Measurements from ENCODE around the gene GATAD2A.

DNA sequence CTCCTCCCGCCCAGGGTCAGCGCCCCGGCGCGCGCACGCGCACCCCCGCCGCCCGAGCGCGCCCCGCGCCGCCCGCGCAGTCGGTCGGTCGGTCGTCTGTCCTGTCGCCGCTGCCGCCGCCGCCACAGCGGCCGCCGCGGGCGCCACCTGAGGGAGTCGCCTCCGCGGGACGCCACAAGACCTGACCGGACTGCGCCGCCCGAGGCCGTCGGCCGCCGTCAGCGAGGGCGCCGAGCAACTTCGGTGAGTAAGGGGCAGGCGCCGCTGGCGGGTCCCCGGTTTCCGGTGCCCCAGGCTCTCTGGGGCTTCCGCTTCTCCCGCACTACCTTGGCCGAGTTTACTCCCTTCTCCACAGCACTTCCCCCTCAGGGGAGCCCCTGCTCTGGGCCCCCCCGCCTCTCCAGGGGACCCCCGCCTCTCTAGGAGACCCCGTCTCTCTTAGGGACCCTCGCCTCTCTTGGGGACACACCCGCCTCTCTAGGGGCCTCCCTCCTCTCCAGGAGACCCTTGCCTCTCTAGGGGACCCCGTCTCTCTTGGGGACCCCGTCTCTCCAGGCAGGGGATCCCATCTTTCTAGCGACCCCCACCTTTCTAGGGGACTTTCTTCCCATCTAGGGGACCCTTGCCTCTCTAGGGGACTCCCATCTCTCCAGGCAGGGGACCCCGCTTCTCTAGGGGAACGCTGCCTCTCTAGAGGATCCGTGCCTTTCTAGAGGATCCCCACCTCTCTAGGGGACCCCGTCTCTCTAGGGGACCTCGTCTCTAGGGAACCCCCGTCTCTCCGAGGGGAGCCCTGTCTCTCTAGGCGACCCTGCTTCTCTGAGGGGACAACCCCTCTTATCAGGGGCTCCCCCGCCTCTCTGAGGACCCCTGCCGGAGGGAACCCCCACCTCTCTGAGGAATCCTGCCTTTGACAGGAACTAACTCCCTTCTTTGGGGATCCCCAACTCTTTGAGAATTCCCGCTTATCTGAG lies 19.3 kb upstream of the GATAD2A start:
- no peak for TF ChIP-seq CTCF (IDR thresholded peaks at IDR 0.05)
- no peak for TF ChIP-seq POLR2A (IDR thresholded peaks at IDR 0.05; ENCODE audit: low read depth)
- no peak for TF ChIP-seq POLR2AphosphoS5 (IDR thresholded peaks at IDR 0.05)
- TF ChIP-seq EP300 (IDR thresholded peaks at IDR 0.05): no peak

Measured in esophagus muscularis mucosa (tissue), 4 donors.